HG02938 (cell line): ENCODE results near the gene CHRNG.

Experiments used
- ATAC-seq: cut with Tn5 transposase; IDR thresholded peaks from one replicate; pipeline ENCODE4 v1.9.1; 2021; ENCODE audit warnings: mild to moderate bottlenecking, moderate library complexity; ENCODE audit not compliant: unreplicated experiment

Gene CHRNG

DNA sequence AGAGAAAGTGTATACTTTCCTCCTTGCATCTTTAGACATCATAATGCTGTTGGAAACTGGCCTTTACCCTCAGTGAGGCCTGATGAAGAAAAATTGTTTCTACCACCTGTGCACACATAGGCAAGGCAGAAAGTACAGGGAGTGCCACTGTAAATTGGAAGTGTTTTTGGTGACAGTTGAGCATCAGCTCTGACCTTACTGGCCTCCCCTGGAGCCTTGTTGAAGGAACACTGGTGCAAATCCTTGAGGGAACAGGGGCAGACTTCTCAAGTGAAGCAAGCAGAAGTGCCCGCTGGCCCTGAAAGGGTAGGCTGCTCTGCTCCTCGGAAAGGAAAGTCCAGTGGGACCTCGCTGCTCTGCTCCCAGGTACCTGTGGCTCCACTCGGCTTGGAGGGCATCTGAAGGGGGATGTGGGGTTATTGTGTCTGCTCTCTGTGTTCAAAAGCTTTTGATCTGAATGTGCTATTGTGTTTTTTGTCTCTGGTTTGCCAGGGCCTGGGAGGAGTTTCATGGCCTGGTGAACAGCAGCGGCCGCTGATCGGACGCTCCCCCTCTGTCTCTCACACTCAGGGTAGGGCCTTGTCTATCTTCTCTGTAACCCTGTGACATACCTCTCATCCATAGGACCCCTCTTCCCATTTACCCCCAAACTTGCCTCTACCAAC is 34.4 kb downstream of the CHRNG start:
- ATAC-seq, result no peak

- no peak for ATAC-seq
Observed at GRCh38 chr2:232574674-232575403, 35.3 kb downstream of the CHRNG start.

GRCh38 chr2:232575404-232575746 is 35.9 kb downstream of the CHRNG start:
- no peak for ATAC-seq

- ATAC-seq, result no peak
Observed at GRCh38 chr2:232576995-232577394, 37.5 kb downstream of the CHRNG start.

DNA sequence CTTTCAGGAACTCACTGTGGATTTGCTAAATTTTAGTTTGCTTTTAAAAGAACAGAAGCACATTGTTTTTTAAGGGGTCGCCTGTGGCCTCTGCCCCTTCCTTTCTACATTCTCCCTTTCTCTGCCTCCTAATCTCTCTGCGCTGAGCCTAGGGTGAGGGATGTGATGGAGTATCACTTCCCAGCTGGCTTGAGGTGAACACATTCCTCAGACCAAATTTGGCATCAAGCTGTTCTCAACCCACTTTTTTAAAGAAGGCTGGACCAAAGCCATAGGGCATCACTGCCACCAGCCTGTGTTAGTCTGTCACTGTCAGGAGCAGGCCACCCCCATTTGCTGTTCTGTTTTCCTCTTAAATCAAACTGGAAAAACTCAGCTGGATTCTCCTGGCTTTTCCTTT is 38.3 kb downstream of the CHRNG start:
- ATAC-seq, result no peak

DNA sequence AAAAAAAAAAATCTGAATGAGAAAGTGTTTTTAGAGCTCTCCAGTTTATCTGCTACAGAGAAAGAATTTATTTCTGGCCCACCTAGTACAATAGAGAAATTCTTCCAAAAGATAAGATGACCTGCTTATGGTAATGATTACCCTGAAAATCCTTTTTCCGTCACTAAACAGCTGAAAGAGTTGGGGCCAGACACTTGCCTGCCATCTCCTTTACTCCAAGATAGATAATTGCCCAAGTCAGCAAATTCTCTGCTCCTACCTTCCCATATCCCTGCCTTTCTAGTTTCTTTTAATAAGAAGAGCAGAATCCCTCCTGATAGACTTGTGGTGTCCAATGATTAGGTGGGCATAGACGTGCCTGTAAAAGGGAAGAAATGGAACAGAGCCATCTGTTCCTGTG is 39.1 kb downstream of the CHRNG start:
- ATAC-seq, result no peak

DNA sequence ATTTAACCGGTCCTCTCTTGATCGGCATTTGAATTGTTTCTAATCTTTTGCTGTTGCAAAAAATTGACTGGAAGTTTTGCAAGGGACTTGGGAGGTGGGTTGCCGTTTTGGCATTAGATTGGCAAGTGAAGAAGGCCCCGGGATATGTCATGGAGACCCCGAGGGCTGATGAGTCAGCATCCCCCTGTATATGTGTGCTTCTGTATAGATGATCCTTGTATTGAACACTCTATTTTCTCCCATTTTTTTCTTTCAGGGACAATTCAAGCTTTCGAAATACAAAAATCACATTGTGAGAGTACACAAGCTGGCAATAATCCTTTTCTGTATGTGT is 41.1 kb downstream of the CHRNG start:
- no peak for ATAC-seq

DNA sequence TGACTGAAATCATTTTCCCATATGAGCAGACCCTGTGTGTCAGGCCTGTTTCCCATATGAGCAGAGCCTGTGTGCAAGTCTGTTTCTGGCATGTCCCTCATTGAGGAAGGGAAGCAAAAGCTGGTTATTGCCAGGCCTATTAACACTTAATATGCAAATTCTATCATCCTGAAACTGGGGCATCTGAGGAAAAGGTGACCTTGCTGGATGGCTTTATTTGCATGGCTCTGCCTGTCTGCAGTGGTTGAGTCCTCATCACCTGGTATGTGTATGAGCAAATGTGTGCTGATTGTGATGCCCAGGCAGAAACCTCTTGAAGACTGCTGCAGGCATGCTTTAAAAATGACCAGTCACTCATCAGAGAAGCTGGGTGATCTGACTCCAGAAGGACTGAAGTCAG is 42.2 kb downstream of the CHRNG start:
- ATAC-seq, result no peak

DNA sequence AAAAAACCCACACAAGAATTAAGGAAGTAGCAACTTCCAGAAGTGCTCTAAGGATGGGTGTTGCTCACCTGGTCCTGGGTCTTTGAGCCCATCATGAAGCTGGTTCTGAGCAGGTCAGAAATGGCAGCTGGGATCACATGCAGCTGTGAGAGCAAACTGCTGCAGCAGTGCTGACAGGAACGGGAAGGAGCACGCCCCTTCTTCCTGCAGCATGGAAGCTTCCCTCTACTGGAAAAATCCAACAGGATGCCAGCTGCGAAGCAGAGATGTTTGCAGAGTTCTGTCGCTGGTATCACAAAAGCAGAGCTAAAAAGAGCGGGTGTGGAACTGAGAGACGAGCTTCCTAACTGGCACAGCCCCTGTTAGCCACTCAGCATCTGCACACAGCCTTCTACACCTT is 44.7 kb downstream of the CHRNG start:
- ATAC-seq, result no peak

- ATAC-seq, result no peak
Observed at GRCh38 chr2:232586943-232587505, 47.5 kb downstream of the CHRNG start.

- no peak for ATAC-seq
Observed at GRCh38 chr2:232587512-232587911, 48.0 kb downstream of the CHRNG start.

- no peak for ATAC-seq
Observed at GRCh38 chr2:232588031-232588430, 48.5 kb downstream of the CHRNG start.

DNA sequence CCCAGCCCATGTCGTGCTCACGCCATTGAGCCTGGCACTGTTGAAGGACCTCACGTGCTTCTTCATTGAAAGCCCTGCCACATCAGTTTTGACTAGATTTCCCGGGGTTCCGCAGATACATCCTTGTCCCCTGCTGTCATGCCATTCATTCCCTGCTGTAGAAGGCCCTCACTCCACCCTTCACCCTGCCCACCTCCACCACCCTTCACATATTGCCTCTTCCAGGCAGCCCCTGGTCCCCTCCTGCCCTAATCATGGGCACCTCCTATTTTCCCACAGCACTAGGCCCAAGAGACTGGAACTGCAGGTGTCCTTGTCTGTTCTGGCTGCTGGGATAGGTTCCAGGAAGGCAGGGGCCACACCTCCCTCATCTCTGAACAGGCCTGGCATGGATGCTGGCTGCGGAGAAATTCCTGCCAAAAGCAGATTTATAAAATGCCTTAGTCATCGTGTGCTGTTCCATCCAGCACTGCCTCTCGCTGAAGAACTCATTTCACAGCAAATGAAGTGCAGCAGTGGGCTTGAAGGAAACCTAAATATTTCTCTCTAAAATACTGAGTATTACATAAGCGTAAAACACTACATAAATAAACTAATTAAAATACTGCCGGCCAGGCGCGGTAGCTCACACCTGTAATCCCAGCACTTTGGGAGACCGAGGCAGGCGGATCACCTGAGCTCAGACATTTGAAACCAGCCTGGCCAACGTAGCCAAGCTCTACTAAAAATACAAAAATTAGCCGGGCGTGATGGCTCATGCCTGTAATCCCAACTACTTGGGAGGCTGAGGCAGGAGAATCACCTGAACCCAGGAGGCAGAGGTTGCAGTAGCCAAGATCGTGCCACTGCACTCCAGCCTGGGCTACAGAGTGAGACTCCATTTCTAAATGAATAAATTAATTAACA is 49.4 kb downstream of the CHRNG start:
- ATAC-seq, result no peak

- no peak for ATAC-seq
Observed at GRCh38 chr2:232592772-232593395, 53.4 kb downstream of the CHRNG start.

- no peak for ATAC-seq
Observed at GRCh38 chr2:232593982-232594381, 54.5 kb downstream of the CHRNG start.
